Mesothelial cell of epicardium (in vitro differentiated cells): ENCODE data around the gene NXN. TPM values are rescaled to one million over a fixed set of nuclear protein-coding genes. Genes with fewer than 3 reads are reported as not detected.
"Not testable (repeated sequence)": the region's sequence is repeated elsewhere in the genome, so short reads cannot be mapped to it uniquely, and the experiment has no call there.

Experiments
- DNase-seq, 2 experiments: peaks; one replicate each; pipeline ENCODE4 v3.0.0; 2021; ENCODE audit warnings: low spot score in 2 of 2; ENCODE audit not compliant: unreplicated experiment in 2 of 2
- H3K27ac Mint-ChIP-seq: 2 replicates; pipeline ENCODE4 v1.8.0; 2021; ENCODE audit warnings: mixed read lengths
- H3K27me3 Mint-ChIP-seq: 2 replicates; pipeline ENCODE4 v1.8.0; 2021; ENCODE audit warnings: low read depth, mixed read lengths
- H3K36me3 Mint-ChIP-seq: 2 replicates; pipeline ENCODE4 v1.8.0; 2021; ENCODE audit warnings: mixed read lengths
- H3K4me1 Mint-ChIP-seq: 2 replicates; pipeline ENCODE4 v1.8.0; 2021; ENCODE audit warnings: mixed read lengths
- H3K4me3 Mint-ChIP-seq: 2 replicates; pipeline ENCODE4 v1.8.0; 2021; ENCODE audit warnings: mild to moderate bottlenecking, moderate library complexity, mixed read lengths
- H3K9me3 Mint-ChIP-seq: 2 replicates; pipeline ENCODE4 v1.8.0; 2021; ENCODE audit warnings: mixed read lengths
- total RNA-seq: library from RNA; stranded (reverse); gene quantifications from 3 replicates; pipeline ENCODE4 v1.2.1, GENCODE V29; 2021
- TF ChIP-seq, protein P1 (sequence below): fragments of 200-600 bp; sonication (generic); IDR thresholded peaks from one replicate; pipeline ENCODE4 v1.5.0; 2021; ENCODE audit warnings: antibody characterized with exemption; ENCODE audit not compliant: unreplicated experiment

NXN gene
- total RNA-seq, 1 donor from 2014 or later: 107 TPM

DNA sequence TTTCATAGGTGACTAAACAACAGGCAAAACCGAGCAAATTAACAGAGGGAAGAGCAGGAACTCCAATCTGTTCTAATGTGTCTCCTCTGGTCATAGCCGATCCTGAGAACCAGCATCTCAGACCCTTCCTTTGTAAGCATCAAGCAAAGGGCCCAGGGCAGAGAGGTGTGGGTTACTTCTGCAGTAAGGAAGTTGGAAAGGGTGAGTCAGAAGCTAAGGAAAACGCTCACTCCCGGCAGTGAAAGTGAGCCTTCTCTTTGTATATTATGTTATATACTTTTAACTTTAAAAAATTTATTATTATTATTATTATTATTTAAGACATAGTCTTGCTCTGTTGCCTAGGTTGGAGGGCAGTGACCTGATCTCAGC is 119.8 kb downstream of the NXN start:
- peak overlapping the region; percentile 95 for H3K27ac Mint-ChIP-seq
- H3K4me1 Mint-ChIP-seq: peaks cover 37% of the 10 kb centered on the region
- H3K27me3 Mint-ChIP-seq: no peaks in the 10 kb centered on the region
- TF ChIP-seq, protein P1, sequence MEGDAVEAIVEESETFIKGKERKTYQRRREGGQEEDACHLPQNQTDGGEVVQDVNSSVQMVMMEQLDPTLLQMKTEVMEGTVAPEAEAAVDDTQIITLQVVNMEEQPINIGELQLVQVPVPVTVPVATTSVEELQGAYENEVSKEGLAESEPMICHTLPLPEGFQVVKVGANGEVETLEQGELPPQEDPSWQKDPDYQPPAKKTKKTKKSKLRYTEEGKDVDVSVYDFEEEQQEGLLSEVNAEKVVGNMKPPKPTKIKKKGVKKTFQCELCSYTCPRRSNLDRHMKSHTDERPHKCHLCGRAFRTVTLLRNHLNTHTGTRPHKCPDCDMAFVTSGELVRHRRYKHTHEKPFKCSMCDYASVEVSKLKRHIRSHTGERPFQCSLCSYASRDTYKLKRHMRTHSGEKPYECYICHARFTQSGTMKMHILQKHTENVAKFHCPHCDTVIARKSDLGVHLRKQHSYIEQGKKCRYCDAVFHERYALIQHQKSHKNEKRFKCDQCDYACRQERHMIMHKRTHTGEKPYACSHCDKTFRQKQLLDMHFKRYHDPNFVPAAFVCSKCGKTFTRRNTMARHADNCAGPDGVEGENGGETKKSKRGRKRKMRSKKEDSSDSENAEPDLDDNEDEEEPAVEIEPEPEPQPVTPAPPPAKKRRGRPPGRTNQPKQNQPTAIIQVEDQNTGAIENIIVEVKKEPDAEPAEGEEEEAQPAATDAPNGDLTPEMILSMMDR: no peak
- no peaks in the 10 kb centered on the region for H3K9me3 Mint-ChIP-seq
- peak overlapping the region; percentile 1 for H3K4me3 Mint-ChIP-seq
- no peaks in the 10 kb centered on the region for H3K36me3 Mint-ChIP-seq
- no peak for DNase-seq

GRCh38 chr17:859061-859823 is 120.3 kb downstream of the NXN start:
- DNase-seq: no peak
- peak overlapping the region; percentile 16 for H3K4me3 Mint-ChIP-seq
- H3K27me3 Mint-ChIP-seq: no peaks in the 10 kb centered on the region
- H3K9me3 Mint-ChIP-seq: no peaks in the 10 kb centered on the region
- H3K36me3 Mint-ChIP-seq: no peaks in the 10 kb centered on the region
- H3K27ac Mint-ChIP-seq: peak overlapping the region; percentile 95
- TF ChIP-seq, protein P1: no peak
- peaks cover 32% of the 10 kb centered on the region for H3K4me1 Mint-ChIP-seq

DNA sequence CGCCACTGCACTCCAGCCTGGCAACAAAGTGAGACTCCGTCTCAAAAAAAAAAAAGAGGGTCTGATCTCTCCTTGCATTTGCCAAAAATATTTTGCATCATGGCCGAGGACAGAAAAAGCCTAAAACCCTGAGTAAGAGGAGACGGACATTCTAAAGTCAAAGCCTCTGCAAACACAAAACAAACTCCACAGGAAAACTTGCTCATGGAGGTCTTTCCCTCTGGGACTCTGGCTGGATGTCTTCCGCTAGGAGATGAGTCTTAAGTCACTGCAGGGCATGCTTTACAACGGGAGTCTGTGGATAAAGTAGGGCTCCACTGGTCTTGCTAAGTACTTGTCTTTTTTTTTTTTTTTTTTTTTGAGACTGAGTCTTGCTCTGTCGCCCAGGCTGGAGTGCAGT is 123.4 kb downstream of the NXN start:
- H3K4me1 Mint-ChIP-seq: peaks cover 37% of the 10 kb centered on the region
- no peak for DNase-seq
- no peaks in the 10 kb centered on the region for H3K36me3 Mint-ChIP-seq
- H3K27ac Mint-ChIP-seq: peak overlapping the region; percentile 86
- no peaks in the 10 kb centered on the region for H3K27me3 Mint-ChIP-seq
- TF ChIP-seq, protein P1: no peak
- H3K9me3 Mint-ChIP-seq: no peaks in the 10 kb centered on the region
- H3K4me3 Mint-ChIP-seq: no peak overlapping the region

DNA sequence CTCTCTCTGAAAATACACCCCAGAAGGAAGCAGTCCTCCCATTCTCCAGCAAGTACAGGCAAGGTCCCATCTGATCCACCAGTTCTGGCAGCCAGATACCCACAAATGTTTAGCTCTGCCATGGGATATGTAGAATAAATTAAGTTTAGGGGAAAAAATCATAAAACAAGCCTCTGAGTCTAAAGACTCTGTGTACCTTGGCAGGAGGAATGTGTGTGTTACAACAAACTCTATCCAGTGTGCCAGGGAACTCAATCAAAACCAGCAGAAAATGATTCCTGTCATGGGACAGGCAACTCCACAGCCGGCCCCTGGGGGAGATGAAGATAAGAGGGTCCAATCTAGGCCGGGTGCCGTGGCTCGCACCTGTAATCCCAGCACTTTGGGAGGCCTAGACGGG is 124.0 kb downstream of the NXN start:
- Mint-ChIP-seq H3K27me3 (no peaks in the 10 kb centered on the region), H3K9me3 (no peaks in the 10 kb centered on the region), H3K4me3 (no peak overlapping the region), H3K4me1 (peaks cover 38% of the 10 kb centered on the region), H3K27ac (peak overlapping the region; percentile 81), H3K36me3 (no peaks in the 10 kb centered on the region)
- no peak for DNase-seq
- TF ChIP-seq, protein P1: no peak

DNA sequence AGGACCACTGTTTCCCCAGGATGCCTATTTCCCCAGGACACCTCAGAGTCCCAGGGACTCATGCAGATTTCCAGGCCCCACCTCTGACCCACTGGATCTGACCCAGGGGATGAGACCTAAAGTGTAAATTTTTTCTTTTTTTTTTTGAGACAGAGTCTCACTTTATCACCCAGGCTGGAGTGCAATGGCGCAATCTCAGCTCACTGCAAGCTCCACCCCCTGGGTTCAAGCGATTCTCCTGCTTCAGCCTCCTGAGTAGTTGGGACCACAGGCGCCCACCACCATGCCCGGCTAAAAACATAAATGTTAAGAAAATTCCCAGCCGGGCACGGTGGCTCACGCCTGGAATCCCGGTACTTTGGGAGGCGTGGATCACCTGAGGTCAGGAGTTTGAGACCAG is 126.7 kb downstream of the NXN start:
- H3K27ac Mint-ChIP-seq: peak overlapping the region; percentile 59
- H3K36me3 Mint-ChIP-seq, H3K27me3 Mint-ChIP-seq, H3K4me3 Mint-ChIP-seq, H3K9me3 Mint-ChIP-seq, DNase-seq: not testable (repeated sequence)
- peaks cover 31% of the 10 kb centered on the region for H3K4me1 Mint-ChIP-seq

GRCh38 chr17:852349-852748 is 127.2 kb downstream of the NXN start:
- Mint-ChIP-seq H3K9me3 (no peaks in the 10 kb centered on the region), H3K27me3 (no peaks in the 10 kb centered on the region), H3K36me3 (no peaks in the 10 kb centered on the region), H3K4me3 (no peak overlapping the region), H3K4me1 (peaks cover 36% of the 10 kb centered on the region), H3K27ac (peak overlapping the region; percentile 88)
- TF ChIP-seq, protein P1: no peak
- no peak for DNase-seq
